HG03175 (cell line): ENCODE measurements around the gene C19orf25.

ENCODE experiments used
- ATAC-seq: cut with Tn5 transposase; IDR thresholded peaks from one replicate; pipeline ENCODE4 v1.9.1; 2021; ENCODE audit warnings: mild to moderate bottlenecking, moderate library complexity; ENCODE audit not compliant: unreplicated experiment

Gene C19orf25

DNA sequence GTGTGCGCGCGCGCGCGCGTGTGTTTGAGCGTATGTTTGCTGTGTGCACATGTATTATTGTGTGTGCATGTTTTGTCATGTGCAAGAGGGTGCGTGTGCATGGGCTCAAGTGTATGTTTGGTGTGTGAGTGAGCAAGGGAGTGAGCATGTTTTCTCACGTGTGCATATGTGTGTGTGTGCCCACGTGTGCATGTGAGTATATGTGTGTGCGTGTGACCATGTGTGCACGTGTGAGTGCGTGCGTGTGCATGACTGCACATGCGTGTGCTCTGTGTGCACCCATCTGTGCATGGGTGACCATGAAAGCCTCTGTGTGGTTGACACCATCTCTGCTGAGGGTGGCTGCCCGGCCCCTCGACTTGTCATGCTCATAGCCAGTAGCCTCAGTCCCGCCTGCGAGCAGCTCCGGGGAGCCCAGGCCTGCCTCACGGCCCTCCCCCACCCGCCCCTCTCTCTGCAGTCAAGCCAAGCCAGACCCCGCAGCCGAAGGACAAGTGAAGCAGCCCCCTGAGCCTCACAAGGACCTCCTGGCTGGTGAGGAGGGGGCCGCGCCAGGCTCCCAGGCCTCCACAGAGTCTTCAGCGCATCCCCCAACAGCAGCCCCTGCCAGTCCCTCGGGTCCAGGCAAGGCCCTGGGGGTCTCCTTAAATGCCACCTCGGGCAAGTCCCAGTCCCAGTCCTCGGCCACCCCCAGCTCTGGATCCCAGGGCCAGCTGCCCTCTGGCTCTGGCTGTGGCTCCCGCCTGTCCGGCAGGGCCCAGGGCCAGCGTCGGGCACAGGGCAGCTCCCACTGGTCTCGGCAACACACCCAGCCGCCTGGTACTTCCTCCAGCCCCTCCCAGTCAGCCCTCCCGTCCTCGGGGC is 17.9 kb upstream of the C19orf25 start:
- ATAC-seq = no peak

GRCh38 chr19:1495799-1496713 is 17.0 kb upstream of the C19orf25 start:
- ATAC-seq = no peak

DNA sequence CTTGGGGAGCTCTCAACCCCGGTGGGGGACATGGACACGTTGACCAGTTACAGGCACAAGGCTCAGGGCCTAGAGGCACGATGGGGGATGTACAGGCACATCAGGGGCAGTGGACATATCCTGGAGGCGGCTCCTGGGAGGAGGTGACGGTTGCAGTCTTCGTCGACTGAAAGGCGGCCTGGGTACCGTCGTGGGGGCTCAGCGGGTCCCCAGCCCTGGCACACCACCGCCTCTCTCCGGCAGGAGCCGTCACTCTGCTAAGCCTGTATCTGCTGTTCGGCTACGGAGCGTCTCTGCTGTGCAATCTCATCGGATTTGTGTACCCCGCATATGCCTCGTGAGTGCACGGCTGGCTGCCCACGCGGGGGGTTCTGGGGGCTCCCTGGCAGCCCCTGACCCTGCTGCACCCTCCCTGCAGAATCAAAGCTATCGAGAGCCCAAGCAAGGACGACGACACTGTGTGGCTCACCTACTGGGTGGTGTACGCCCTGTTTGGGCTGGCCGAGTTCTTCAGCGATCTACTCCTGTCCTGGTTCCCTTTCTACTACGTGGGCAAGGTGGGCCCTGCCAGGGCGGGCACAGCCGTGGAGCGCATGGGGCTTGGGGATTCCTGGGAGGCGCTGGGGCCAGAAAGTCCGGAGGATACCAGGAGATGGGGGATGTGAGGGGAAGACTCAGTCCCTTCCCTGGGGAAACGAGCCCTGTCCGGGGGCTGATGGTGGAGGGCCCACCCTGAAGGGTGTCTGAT is 16.2 kb upstream of the C19orf25 start:
- ATAC-seq = no peak

GRCh38 chr19:1494115-1494815 is 15.2 kb upstream of the C19orf25 start:
- no peak for ATAC-seq

DNA sequence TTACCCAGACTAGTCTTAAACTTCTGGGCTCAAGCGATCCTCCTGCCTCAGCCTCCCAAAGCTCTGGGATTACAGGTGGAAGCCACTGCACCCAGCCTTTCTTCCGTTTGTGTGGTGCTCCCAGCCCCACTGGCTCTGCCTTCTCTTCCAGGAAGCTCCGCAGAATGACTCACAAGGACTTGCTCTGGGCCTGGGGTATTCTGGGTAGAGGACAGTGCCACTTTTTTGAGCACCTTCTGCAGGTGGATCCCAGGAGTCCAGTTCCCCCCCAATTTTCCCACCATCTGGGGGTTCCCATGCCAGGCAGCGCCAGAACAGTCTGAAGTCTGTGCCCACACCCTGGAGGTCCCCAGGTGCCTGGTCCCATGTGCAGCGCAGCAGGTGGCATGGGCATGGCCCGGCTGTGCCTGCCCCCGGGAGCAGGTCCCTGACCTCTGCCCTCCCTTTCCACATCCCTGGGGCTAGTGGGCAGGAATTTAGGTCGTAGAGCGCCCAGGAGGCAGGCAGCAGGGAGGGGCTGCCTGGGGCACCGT is 13.5 kb upstream of the C19orf25 start:
- no peak for ATAC-seq

GRCh38 chr19:1491849-1492170 is 12.8 kb upstream of the C19orf25 start:
- no peak for ATAC-seq

DNA sequence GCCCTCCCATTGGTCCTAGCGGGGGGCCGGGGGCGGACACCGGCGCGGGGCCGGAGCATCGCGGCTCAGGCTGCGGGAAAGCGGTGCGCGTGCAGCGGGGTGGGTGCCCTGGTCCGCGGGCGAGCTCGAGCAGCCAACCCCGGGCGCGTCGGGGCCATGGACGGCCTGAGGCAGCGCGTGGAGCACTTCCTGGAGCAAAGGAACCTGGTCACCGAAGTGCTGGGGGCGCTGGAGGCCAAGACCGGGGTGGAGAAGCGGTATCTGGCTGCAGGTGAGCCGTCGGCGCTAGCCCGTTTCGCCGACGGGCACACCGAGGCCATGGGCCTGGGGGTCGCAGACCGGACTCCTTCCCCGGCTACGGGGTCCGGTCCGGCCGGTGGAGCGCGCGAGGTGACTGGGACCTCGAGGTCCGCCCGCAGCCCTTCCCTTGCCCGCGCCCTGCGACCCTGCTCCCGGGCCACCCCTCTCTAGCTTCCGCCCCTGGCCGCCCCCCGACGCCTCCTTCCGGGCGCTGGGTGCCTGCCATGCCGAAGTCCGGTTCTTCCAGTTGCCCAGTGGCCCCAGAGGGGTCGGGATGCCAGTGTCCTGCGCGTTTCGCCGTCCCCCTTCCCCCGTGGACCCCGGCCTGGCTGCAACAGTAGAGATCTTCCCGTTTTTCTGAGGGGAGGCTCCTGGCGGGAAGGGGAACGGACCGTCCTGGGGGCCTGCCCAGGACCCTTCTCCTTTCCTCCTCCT is 12.3 kb upstream of the C19orf25 start, which contains the start of gene REEP6:
REEP6 (plus strand) TSS at position 68 of the 735 bp plus-strand sequence; CDS start at position 157, 89 bp downstream.
- ATAC-seq = no peak

DNA sequence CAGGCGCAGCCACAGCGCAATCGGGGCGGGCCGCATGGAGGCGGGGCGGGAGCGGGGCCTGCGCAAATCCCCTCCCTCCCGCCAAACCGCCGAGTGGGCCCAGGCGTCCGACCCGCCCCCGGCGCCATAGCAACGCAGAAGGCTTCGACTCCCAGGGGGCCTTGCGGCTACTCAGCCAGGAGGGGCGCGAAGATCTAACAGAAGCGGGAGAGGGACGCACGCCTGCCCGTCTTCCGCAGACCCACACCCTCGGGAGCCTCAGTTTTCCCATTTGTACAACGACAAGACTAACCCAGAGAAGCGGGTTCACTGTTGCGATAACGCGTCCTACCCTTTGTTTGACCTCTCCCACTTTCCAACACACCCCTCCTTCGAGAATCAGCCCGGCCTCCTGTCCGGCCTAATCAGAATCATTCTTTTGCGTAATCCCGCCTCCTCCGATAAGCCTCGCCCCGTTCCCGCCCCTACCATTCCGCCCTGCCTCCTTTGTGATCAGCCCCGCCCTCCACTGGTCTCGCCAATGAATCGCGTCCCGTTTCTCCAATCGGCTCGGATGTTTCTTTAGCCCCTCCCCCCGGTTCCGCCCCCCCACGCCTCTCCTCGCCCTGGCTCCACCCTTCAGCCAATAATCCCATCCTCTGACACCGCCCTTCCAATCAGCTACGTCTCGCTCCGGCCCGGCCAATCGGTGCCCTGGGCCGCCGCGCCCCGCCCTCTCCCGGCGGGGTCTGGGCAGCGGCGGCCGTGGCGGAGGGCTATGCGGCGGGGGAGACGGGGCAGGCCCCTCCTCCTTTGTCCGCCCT is 11.5 kb upstream of the C19orf25 start, which contains the start of gene PCSK4:
PCSK4 (minus strand) TSS at position 40 of the 803 bp plus-strand sequence; CDS start at position 36, 4 bp downstream.
- ATAC-seq = peak; percentile 86

GRCh38 chr19:1489463-1490310 is 10.7 kb upstream of the C19orf25 start:
- ATAC-seq = no peak

DNA sequence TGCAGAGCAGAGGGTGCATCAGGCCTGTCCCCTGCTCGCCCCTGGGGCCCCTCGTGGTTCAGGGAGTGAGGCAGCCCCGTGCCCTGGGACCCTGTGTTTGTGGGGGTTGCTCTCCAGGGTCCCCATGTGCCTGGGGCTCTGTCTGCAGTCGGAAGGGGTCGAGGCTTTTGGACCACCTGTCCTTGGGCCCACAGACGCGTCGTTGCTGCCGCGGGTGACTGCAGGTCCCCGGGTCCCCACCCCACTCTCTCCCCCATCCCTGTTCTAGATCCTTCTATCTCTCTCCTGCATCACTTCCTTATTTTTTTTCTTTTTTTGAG is 9.2 kb upstream of the C19orf25 start:
- ATAC-seq = no peak

GRCh38 chr19:1487576-1488281 is 8.7 kb upstream of the C19orf25 start:
- ATAC-seq = no peak

- ATAC-seq = no peak
These were observed 7.9 kb upstream of the C19orf25 start for GRCh38 chr19:1486720-1487575.

DNA sequence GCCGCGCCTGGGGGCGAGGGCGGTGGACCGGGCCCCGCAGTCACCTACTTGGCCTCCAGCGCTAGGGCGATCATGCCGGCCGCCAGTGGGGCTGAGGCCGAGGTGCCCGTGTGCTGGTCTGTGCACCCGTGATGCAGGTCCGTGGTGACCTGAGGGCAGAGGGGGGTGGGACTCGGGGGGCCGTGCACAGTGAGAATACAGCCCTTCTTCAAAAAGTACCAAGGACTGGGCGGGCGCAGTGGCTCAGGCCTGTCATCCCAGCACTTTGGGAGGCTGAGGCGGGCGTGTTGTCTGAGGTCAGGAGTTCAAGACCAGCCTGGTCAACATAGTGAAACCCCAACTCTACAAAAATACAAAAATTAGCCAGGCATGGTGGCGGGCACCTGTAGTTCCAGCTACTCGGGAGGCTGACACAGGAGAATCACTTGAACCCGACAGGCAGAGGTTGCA is 5.0 kb upstream of the C19orf25 start:
- no peak for ATAC-seq

DNA sequence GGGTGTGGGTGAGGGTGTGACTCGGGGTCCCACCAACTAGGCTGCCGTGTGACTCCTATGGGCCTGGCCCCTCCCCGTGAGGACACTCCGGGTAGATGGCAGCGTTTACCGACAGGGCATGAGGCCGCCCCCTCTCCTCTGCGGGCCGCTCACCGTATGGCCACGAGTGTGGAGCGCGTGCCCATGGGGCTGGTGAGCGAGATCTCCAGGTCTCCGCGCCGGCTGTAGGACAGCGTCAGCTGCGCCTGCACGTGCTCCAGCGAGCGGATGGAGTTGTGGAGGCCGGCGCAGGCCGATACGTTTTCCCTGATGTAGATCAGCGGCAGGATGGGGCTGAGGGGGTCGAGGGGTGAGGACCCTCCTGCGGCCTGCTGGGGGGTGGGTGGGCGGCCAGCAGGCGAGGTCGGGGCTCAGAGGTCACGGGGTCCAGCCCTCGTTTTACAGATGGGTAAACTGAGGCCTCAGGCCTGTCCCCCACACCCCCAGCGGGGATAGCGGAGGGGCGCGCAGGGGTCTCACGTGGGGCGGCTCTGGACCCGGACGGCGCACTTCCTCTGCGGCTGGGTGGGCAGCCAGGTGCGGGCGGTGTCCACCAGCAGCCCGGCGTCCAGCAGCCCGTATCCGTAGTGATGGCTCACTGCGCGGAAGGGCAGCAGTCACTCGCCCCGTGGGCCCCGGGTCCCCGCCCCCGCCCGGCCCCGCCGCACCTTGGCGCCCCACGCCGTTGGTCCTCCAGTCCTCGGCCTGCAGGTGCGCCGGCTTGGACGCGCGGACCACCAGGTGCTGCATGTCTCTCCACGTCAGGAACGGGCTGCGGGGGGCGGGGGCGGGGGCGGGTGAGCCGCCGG is 4.3 kb upstream of the C19orf25 start:
- no peak for ATAC-seq
